Medulla oblongata (tissue), 1 donor: Measurements from ENCODE around the gene CCDC112.

ENCODE experiments used
- DNase-seq: peaks from one replicate; pipeline ENCODE4 v3.0.0-alpha.2; 2015; ENCODE audit errors: extremely low spot score

Gene CCDC112

DNA sequence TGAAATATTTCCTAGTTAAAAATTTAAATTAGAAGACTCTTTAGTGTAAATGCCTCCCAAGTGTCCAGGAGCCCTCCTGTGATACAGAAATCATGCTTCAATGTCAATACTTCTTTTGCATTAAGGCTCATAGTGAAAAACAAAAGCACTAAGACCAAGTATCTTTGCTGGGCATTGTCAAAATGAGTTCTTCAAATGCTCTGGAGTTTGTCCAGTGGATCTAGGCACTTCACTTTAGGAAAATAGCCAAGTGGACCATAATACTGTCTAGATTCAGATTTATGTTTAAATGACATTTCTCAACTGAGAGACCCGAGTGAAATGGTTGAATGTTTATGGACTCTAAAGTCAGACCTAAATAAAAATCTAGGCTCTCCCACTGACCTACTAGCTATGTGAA is 21.3 kb upstream of the CCDC112 start:
- no peak for DNase-seq

DNA sequence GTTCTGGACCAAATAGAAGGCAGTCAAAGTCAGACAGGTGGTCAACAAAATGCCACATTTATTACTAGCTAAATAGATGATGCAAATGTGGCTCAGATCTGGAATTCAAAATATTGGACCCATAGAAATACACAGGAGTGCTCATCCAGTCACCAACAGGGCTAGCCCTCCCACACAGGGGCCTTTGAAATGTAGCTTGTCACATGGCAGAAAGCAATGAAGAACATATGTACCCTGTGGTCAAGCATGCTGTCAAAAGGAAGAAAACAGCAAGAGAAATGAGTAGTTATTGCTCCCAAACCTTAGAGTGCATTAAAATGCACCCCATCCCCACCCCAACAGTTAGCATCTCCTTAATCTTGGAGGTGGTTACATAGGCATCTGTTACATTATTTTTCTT is 20.9 kb upstream of the CCDC112 start:
- no peak for DNase-seq

DNA sequence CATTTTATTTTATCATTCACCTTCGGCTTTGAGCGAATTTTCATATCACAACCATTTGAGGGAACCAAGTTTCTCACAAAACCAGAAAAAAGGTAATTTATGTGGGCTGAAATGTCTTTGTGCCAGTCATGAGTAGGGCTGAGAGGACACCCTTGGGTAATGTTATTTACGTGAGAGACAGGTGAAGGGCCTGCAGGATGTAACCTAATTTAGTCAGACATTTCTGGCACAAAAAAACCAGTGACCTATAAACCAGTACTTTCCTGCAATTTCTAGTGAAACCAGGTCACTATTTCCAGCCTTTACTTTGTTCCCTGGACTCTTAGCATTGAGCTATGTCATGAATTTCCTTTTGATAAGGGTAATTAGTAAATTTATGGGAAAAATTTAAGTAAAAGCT is 17.2 kb upstream of the CCDC112 start:
- no peak for DNase-seq

DNA sequence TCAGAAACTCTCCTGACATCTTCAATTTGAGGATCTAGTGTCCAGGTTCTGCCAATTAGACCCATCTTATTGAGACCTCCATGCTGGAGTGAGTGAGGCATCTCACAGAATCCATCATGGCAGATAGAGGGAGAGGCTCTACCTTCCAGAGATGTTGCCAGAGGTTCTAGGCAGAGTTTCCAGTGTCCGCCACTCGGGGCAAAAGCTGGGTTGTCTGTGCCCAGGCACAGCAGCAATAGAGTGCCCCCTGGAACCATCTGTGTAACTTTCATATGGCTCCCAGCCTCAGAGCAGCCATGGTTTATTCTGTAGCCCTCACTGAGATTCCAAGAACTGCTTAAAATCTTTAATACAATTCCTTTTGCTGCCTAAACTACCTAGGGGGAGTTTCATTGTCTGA is 16.6 kb upstream of the CCDC112 start:
- no peak for DNase-seq

DNA sequence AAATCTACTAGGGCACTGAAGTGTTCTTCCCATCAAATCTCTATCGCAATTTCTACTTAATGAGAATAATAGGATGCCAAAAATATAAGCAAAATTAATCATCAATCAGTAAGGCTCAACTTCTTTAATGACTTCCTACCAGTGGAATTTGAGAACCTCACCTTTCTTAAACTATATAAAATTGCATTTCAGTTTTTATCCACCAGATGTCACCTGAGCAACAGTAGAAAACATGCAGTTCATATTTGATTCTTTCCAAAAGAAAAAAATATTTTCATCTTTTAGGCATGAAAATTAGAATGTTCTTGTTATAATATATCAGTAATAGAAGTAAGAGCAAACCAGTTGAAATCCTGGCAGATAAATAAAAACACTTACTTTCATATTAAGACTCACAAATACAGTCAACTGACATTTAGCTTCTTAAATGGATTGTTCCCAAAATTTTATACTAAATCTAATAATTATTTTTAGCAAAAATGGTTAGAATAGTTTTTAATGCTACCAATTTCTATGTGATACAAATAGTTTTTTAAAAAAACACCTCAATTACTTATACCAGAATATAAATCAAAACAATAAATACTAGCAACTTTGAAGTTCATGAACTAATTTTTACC is 13.4 kb upstream of the CCDC112 start:
- DNase-seq, result peak; percentile 58

DNA sequence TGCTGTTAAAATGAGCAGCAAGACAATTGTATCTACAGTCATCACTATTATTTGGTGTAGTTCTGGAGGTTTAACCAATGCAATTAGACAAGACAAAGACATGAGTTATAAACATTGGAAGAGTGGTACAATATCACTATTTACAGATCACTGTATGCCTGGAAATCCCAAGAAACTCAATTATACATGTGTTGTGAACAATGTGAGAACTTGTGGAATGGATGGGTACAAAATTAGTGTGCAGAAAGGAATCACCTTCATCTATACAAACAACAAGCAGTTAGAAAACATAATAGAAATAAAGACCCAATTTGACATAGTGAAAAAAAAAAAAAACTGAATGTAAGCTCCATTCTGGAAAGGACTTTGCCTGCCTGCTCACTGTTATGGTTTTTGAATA is 12.4 kb upstream of the CCDC112 start:
- no peak for DNase-seq

DNA sequence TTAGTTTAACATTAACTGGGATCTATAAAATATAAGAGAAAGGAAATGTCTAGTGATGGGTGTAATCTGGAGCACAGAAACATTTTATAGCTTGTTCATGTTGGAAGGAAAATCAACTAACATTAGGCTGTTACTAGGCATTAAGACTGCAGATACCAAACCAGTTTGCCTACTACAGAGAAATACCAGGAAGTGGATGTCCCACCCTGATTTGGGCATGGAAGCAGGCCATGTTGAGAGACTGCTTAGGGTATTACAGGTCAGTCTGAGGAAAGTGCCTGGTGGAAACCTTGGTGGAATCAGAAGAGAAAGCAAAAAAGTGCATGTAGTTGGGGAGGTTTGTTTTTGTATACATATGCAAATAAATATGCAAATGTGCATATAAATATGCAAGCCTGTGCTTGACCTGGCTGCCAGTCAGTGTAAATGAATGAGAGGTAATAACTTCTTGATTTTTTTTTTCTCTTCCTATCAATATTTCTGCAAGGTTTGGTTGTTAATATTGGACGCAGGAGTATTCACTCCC is 9.6 kb upstream of the CCDC112 start:
- DNase-seq, result no peak

DNA sequence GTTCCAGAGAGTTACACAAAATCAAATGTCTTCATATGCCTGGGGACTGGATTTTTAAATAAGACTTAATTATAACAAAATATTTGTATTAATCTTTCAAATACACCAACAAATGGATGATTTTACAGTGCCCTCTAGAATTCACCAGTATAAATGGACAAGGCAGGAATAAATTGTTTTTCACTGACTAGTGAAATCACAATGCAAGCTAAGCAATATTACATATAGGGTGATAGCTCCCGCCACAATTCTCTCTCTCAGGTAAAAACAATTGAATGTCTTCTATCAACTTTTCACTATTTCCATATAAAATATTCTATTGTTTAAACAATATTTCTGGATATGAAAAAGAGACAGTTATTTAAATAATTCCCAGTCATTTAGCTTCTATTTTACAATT is 8.0 kb upstream of the CCDC112 start:
- no peak for DNase-seq

DNA sequence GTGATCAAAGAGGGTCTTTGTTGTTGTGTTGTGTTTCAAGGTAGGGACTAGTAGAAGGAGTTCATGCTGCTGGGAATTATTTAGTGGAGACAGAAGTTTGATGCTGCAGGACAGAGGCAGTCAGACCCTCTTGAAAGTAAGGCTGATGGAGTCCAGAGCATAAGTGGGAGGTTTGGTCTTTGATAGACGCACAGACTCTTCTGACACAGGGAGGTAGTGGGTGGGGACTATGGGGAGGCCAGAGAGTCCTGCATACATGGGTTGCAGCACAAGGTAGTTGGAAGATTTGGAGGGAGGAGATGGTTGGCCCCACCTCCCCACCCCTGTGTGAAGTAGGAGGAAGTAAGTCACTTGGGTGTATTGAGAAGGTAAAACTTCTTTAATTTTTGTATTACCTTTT is 2.4 kb upstream of the CCDC112 start:
- DNase-seq, result no peak

DNA sequence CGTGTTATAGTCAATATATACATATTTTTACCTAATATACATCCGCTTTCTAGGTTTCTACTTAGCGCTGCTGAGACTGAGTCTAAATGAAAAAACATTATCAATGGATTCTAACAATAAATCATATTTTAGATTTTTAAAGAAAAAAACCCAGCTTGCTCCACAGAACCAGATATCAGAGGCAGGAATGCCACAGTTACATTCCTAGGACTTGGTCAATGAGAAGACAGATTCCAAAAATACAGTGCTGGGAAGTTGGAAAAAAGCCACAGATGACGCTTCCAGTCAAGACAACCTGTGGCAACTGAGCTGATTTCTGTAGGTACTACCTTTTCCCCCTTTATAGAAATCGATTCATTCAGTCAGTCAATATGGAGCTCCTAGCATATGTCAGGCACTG is 577 bp upstream of the CCDC112 start:
- DNase-seq, result peak; percentile 13

DNA sequence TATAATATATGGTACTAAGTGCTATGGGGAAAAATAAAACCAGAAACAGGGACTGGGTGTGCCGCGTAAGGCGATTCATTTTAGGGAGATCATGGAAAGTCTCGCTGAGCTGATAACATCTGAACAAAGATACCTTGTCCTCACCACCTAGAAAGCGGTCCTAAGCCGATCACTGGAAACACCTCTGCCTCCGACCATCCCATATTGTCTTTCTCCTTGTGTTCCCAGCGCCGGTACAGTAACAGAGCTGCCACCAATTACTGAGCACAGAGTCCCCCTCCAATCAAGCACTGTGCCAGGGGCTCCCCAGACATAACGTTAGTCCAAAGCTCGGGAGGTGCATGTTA is 704 bp downstream of the CCDC112 start:
- DNase-seq, result no peak

DNA sequence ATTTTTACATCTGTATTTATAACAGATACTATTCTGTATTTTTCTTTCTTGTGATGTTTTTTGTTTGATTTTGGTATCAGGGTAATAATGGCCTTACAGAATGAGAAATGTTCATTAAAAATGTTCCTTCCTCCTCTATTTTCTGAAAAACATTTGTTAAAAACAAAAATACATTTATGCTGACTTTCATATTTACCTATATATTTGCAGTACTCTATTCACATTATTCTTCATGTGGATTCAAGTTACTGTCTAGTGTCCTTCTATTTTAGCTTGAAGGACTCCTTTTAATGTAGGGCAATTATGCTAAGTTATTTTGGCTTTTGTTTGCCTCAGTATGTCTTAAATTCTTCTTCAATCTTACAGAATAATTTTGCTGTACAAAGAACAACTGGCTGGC is 5.1 kb downstream of the CCDC112 start:
- no peak for DNase-seq

DNA sequence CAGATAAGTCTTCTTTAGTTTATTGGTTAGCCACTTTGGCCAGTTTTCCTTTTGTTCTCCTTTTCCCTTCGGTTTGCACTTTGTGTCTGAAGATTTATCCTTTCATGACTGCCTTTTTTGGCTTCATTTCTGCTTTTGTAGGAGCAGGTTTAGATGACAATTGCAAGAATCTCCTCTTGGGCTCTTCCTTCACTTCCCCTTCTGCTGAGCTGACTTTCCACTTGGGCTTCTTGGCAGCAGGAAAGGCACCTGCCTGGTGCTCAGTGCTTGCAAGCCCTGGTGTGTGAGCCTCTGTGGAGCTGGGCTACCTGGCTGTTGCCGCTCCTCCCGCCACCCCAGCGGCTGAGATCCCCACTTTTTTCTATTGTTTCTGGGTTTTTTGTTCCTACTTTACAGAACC is 7.3 kb downstream of the CCDC112 start:
- peak; percentile 50 for DNase-seq

DNA sequence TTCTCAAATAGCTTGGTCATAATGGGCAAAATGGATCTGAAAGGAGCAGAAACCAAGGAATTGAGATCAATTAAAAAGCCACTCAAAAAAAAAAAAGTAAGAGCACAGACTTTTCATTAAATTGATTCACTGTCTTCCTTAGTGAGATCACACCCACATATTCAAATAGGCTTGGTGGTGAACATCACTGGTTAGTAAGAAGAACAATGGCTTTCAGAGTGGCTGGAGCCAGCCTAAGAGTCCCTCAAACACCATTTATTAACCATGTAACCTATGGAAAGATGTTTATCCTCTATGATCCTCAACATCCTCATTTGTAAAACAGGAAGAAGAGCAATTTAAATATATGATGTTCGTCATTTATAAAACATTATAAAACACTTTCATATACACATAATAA is 12.4 kb downstream of the CCDC112 start:
- DNase-seq, result peak; percentile 70

DNA sequence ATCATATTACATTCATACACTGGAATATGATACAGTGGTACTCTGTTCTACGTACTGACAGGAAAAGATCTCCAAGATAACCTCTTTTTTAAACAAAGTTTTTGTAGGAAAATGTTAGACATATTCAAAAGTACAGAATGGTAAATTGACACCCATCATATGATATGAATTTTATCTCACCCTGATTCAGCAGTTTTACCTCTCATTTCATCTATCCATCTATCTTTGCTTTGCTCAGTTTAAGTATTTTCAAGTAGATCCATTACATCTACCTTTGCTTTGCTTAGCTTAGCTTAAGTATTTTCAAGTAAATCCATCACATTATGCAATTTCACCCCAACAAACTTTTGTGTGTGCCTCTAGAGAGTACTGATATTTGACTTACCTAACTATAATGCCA is 14.3 kb downstream of the CCDC112 start:
- DNase-seq, result no peak

DNA sequence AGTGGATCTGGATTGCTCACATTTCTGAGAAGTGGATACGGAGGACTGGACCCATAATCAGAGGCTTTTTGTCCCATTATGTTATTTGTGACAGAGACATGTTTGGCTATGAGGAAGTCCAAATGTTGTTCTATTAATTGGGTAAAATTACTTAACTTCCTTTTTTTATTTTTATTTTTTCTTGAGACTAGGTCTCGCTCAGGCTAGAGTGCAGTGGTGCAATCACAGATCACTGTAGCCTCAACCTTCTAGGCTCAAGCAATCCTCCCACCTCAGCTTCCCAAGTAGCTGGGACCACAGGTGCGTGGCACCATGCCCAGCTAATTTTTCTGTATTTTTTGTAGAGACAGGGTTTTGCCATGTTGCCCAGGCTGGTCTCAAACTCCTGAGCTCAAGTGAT is 21.9 kb downstream of the CCDC112 start:
- DNase-seq, result no peak

DNA sequence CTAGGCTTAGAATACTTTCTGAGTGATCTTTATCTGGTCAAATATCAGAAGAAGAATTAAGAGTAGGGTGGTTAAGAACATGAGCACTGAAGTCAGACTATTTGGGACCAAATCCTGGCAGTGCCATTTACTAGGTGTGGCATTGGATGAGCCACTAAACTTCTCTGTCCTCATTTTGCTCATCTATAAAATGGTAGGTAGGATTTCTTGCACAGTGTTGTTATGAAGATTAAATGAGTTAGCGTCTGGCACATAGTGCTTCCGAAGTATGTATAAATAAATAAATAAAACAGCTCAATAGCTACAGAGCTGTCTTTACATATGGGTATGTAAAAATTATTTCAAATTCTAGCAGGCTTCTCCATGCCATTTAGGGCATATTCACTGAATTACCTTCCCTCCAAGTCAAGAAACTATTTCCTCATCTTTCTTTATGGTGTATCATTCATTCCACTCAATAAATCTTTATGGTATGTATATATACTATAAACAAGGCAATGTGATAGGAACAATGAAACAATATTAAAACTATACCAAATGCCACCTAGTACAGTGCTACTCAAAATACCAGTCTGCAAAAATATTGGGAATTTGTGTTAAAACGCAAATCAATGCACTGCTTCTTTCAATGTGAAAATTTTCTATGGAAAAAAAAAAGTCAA is 24.0 kb downstream of the CCDC112 start:
- no peak for DNase-seq

DNA sequence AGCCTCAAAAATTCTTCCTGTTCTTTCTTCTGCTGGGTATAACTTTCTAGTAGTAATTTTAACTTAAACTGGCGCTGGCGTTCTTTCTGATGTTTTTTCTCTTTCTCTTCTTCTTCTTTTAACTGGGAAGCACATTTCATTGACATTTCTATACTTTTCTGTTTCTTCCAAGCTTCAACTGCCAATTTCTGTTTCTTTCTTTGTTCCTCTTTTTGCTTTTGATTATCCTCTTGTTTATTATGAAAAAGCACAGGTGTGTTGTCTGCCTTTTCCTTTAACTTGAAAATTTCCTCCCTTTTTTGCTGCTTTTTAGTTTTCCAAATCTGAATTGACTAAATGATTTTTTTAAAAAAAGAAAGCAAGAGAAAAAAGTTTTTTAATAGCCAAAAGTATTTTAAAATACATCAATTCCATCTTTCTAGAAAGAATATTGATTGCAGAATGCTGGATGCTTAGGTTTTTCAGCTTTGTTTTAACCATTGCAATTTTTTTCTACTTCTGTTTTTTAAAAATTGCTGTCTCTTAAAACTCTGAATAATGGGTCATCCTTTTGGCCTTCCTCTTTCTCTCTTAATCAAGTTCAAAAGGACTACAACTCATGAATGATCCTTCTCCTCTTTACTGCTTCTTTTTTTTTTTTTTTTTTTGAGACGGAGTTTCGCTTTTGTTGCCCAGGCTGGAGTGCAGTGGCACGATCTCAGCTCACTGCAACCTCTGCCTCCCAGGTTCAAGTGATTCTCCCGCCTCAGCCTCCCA is 25.0 kb downstream of the CCDC112 start:
- peak; percentile 29 for DNase-seq

DNA sequence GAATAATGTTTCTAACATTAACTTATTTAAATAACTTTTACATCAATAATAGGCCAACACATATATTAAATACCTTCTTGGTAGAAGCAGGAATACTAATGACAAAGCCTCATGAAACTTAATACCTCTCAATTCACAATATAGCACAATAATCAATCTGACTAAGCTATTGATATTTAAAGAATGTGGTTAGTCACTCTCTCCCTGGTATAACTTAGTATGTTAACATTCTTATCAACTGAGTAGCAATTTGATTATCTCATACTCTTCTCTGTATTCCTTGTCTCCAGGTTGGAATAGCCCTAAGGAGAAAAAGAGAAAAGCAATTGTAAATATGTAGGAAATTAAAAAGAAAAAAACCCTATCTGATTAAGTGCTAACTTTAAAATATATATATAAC is 28.8 kb downstream of the CCDC112 start:
- DNase-seq, result no peak

DNA sequence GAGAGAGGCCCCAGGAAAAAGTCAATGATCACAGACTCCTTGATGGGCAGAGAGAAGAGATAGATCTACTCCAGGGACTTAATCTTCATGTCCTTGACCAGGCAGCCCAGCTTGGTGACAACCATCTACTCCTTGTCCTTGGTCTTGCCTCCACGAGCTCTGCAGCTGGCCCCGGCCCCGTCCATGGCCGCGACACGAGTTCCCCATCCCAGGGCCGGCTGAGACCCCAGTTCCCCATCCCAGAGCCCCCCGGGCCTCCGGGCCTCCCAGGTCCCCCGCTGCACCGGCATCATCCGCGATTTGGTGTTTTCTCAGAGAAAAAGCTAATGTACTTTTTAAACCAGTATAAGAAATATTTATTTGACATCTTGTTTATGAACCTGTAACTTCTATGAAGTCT is 31.2 kb downstream of the CCDC112 start:
- DNase-seq, result no peak

DNA sequence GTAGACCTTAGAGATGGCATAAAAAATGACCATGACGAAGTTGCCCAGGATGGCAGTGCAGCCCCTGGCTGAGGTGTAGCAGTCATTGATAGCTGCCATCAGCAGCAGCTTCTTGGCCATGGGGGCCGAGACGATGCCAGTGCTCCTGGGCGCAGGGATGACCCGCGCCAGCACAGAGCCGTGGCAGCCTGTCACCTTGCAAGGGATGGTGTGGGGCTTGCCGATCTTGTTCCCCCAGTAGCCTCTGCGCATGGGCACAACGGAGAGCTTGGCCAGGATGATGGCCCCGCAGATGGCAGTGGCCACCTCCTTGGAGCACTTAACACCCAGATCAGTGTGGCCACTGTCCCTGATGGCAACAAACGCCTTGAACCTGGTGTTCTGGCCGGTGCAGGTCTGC is 31.7 kb downstream of the CCDC112 start:
- DNase-seq, result no peak

DNA sequence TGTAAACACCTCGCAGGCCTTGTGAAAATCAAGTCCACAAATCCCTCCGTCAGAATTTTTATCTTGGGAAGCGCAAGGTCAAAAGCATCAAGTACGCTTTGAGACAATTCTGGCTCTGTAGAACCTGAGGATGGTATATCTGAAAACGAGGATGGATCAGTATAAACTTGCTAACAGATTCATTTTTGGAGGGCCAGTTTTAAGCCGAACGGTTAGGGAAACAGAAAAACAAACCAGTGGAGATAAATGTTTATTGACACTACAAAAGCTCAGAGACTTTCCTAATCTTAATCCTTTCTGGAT is 33.4 kb downstream of the CCDC112 start:
- no peak for DNase-seq

DNA sequence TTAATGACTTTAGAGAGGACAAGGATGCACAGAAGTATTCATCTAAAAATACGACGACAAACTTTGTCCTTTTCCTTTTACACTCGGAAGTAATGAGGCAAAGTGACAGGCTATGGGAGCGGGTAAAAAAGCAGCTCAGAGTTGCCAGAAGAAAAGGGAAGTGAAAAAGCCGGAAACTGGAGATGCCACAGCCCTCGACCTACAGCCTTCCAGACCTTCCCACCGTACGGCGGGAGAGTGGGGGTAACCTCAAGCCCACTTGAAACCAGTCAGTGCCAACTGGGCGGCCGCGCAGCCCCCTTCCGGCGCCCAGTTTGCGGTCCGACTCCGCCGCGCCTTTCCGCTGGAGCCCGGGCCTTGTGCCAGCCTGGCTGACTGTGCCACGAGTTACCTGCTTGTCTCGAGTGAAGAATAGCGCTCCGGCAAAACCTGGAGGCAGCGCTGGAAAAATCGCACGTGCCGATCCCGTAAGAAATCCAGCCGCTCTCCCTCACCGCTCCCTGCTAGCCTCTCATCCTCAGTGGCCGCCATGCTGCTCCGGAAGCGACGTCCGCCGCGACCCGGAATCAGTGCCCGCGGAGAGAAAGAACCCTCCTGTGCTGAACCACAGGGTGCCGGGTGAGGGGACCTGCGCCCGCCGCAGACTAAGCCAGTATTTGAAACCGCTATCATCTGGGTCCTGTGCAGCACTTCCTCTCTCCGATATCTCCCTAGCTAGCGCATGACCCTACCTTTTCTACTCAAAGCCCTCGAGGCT is 34.0 kb downstream of the CCDC112 start, which contains the start of gene PGGT1B:
PGGT1B (minus strand) TSS at position 557 of the 757 bp plus-strand sequence; CDS start at position 531, 26 bp downstream.
- peak; percentile 79 for DNase-seq
